Lower lobe of right lung (tissue), 2 donors: ENCODE measurements around the gene LIN7A. TPM values are rescaled to one million over a fixed set of nuclear protein-coding genes. Genes with fewer than 3 reads are reported as not detected.

Experiments used
- ATAC-seq, 2 donors: fragments of 200-7000 bp; cut with Tn5 transposase; one replicate each; pipeline ENCODE4 v1.9.1; 2020 to 2022; ENCODE audit warnings: mild to moderate bottlenecking in 2 of 2, moderate library complexity in 2 of 2
- DNase-seq: peaks from one replicate; pipeline ENCODE4 v3.0.0-alpha.2; 2020
- H3K27ac ChIP-seq: fragments of 200-600 bp; one replicate; pipeline ENCODE4 v1.8.0; 2022
- H3K27me3 ChIP-seq: fragments of 200-600 bp; one replicate; pipeline ENCODE4 v1.8.0; 2022; ENCODE audit warnings: low read depth
- H3K36me3 ChIP-seq: fragments of 200-600 bp; one replicate; pipeline ENCODE4 v1.8.0; 2022; ENCODE audit warnings: mild to moderate bottlenecking
- H3K4me1 ChIP-seq: fragments of 200-600 bp; one replicate; pipeline ENCODE4 v1.8.0; 2022
- H3K4me3 ChIP-seq: fragments of 200-600 bp; one replicate; pipeline ENCODE4 v1.8.0; 2022; ENCODE audit warnings: mild to moderate bottlenecking
- H3K9me3 ChIP-seq: fragments of 200-600 bp; one replicate; pipeline ENCODE4 v1.8.0; 2022
- intact Hi-C: fragments of 100-400 bp; cut with DNase I; formaldehyde crosslinking; loops from one replicate; pipeline ENCODE4 v1.11.0; 2022
- total RNA-seq: library from RNA; stranded (reverse); fragmentation: NEBNext Ultra II Directional; extraction: Animal tissue kit (Norgen Biotek cat#: 25700); gene quantifications from one replicate; pipeline ENCODE4 v1.2.1, GENCODE V29; 2021
- TF ChIP-seq, protein P1 (sequence below): fragments of 200-600 bp; IDR thresholded peaks from one replicate; pipeline ENCODE4 v1.8.0; 2022; ENCODE audit warnings: antibody characterized with exemption, mild to moderate bottlenecking
- donor health status: DM: no; HTN: yes; CAD: no; lungs with severe emphysema.

The LIN7A gene
- total RNA-seq, 1 donor from 2014 or later: 14.6 TPM

DNA sequence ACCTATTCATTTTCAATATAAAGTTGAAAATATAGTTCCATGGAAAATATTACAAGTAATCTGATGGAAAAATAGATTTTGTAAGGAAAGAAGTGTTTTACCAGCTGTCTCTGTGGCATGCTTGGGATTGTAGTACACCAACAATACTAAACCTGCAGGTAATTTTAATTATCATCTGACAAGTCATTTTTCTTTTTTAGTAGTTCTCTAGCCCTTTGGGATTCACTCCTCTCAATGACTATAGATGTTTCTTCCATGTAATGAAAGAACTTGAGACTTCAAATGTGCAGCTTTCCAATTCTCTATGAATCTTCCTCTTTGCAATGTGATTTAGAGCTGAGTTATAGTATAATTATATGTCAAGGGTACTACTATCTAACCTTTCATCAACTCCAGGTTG lies 14.7 kb upstream of the LIN7A start:
- no peak for DNase-seq

GRCh38 chr12:80946591-80946990 lies 8.9 kb upstream of the LIN7A start:
- ATAC-seq (no peak), DNase-seq (no peak)
- intact Hi-C loops: no loop called here
- TF ChIP-seq, protein P1, sequence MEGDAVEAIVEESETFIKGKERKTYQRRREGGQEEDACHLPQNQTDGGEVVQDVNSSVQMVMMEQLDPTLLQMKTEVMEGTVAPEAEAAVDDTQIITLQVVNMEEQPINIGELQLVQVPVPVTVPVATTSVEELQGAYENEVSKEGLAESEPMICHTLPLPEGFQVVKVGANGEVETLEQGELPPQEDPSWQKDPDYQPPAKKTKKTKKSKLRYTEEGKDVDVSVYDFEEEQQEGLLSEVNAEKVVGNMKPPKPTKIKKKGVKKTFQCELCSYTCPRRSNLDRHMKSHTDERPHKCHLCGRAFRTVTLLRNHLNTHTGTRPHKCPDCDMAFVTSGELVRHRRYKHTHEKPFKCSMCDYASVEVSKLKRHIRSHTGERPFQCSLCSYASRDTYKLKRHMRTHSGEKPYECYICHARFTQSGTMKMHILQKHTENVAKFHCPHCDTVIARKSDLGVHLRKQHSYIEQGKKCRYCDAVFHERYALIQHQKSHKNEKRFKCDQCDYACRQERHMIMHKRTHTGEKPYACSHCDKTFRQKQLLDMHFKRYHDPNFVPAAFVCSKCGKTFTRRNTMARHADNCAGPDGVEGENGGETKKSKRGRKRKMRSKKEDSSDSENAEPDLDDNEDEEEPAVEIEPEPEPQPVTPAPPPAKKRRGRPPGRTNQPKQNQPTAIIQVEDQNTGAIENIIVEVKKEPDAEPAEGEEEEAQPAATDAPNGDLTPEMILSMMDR: no peak
- Histone ChIP-seq H3K4me3 (no peak overlapping the region), H3K27ac (no peak overlapping the region), H3K9me3 (no peaks in the 10 kb centered on the region), H3K36me3 (no peaks in the 10 kb centered on the region), H3K27me3 (no peaks in the 10 kb centered on the region), H3K4me1 (no peaks in the 10 kb centered on the region)

More for the DNA sequence above, 14.7 kb upstream of the LIN7A start:
- TF ChIP-seq, protein P1: no peak
- intact Hi-C loops: no loop called here
- Histone ChIP-seq H3K36me3 (no peaks in the 10 kb centered on the region), H3K9me3 (no peaks in the 10 kb centered on the region), H3K27ac (no peak overlapping the region), H3K4me3 (no peak overlapping the region), H3K27me3 (no peaks in the 10 kb centered on the region), H3K4me1 (no peaks in the 10 kb centered on the region)
- no peak for ATAC-seq

DNA sequence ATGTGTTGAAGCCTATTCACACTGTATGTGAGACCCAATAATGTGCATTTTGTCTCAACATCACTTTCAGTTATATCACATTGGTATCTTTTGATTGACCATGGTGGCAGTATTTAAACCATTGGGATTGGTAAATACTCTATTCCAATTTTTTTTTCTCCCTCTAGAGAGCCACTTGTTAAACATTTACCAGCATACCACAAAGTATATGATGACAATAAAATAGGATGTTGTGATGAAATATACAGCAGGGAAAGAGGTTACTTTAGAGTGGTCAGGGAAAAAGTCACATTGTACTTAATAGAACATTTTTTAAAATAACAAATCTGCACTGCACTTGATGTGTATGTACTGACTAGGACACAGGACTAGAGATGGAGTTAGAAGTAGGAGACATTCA lies 5.6 kb upstream of the LIN7A start:
- Histone ChIP-seq H3K4me3 (no peak overlapping the region), H3K4me1 (peaks cover 1% of the 10 kb centered on the region), H3K27ac (no peak overlapping the region), H3K9me3 (no peaks in the 10 kb centered on the region), H3K27me3 (no peaks in the 10 kb centered on the region), H3K36me3 (no peaks in the 10 kb centered on the region)
- TF ChIP-seq, protein P1: no peak
- DNase-seq (no peak), ATAC-seq (no peak)
- intact Hi-C loops: no loop called here

- no peaks in the 10 kb centered on the region for H3K36me3 ChIP-seq
- no peaks in the 10 kb centered on the region for H3K27me3 ChIP-seq
- TF ChIP-seq, protein P1: no peak
- no peak for DNase-seq
- no peaks in the 10 kb centered on the region for H3K9me3 ChIP-seq
- H3K4me3 ChIP-seq: no peak overlapping the region
- H3K27ac ChIP-seq: no peak overlapping the region
- intact Hi-C loops: no loop called here
- peaks cover 8% of the 10 kb centered on the region for H3K4me1 ChIP-seq
- ATAC-seq: no peak
Observed at GRCh38 chr12:80941916-80942315, 4.2 kb upstream of the LIN7A start.

GRCh38 chr12:80939231-80939950 lies 1.7 kb upstream of the LIN7A start:
- peak in 1 of 2 donors; percentile 34 for ATAC-seq
- H3K9me3 ChIP-seq: no peaks in the 10 kb centered on the region
- H3K27ac ChIP-seq: peak overlapping the region; percentile 4
- H3K27me3 ChIP-seq: no peaks in the 10 kb centered on the region
- H3K4me1 ChIP-seq: peaks cover 8% of the 10 kb centered on the region
- DNase-seq: no peak
- TF ChIP-seq, protein P1: no peak
- intact Hi-C loops: no loop called here
- H3K4me3 ChIP-seq: no peak overlapping the region
- no peaks in the 10 kb centered on the region for H3K36me3 ChIP-seq
